Skeletal muscle tissue (tissue), 4 donors: Measurements from ENCODE around the gene SESN2. TPM values are rescaled to one million over a fixed set of nuclear protein-coding genes. Genes with fewer than 3 reads are reported as not detected.

Experiments
- H3K27ac ChIP-seq: one replicate; pipeline ENCODE4 v1.7.0; 2013; ENCODE audit warnings: mild to moderate bottlenecking, low read depth, low read length, inconsistent platforms
- H3K27me3 ChIP-seq, 3 donors: one replicate each; pipeline ENCODE4 v1.7.0; 2013; ENCODE audit warnings: low read length in 3 of 3; ENCODE audit not compliant: control insufficient read depth in 3 of 3, insufficient read depth in 3 of 3
- H3K36me3 ChIP-seq, 3 donors: one replicate each; pipeline ENCODE4 v1.7.0; 2013; ENCODE audit warnings: low read length in 3 of 3; ENCODE audit not compliant: control insufficient read depth in 3 of 3, insufficient read depth in 3 of 3
- H3K4me1 ChIP-seq, 3 donors: one replicate each; pipeline ENCODE4 v1.7.0; 2013; ENCODE audit warnings: low read length in 3 of 3, mild to moderate bottlenecking in 3 of 3; ENCODE audit not compliant: control insufficient read depth in 3 of 3, insufficient read depth in 3 of 3
- H3K4me3 ChIP-seq, 3 donors: one replicate each; pipeline ENCODE4 v1.7.0; 2013; ENCODE audit warnings: low read length in 3 of 3
- H3K9ac ChIP-seq, 3 donors: one replicate each; pipeline ENCODE4 v1.7.0; 2013; ENCODE audit warnings: low read length in 3 of 3, mild to moderate bottlenecking in 3 of 3, moderate library complexity in 2 of 3, low read depth in 1 of 3
- H3K9me3 ChIP-seq, 3 donors: one replicate each; pipeline ENCODE4 v1.7.0; 2013; ENCODE audit warnings: low read length in 3 of 3; ENCODE audit not compliant: control insufficient read depth in 3 of 3
- total RNA-seq: library from RNA; depleted of rRNA; stranded (reverse); fragments of >200 nt; gene quantifications from one replicate; pipeline ENCODE4 v1.2.3, GENCODE V29; 2014
- donor health status: Osteomylitis.

SESN2 gene
- total RNA-seq, 1 donor from 2014 or later, result 2.1 TPM

- Histone ChIP-seq H3K4me3 (peak overlapping the region; percentile 47 to 72 (median 52)), H3K4me1 (peaks cover 26 to 32% (median 31%) of the 10 kb centered on the region in 3 donors), H3K36me3 (no peaks in the 10 kb centered on the region), H3K9me3 (no peaks in the 10 kb centered on the region), H3K9ac (peak overlapping the region; percentile 63 to 86 (median 69)), H3K27ac (peak overlapping the region; percentile 83), H3K27me3 (no peaks in the 10 kb centered on the region)
These were observed 10.1 kb upstream of the SESN2 start for GRCh38 chr1:28249013-28249865.

- Histone ChIP-seq H3K36me3 (no peaks in the 10 kb centered on the region), H3K9me3 (no peaks in the 10 kb centered on the region), H3K4me1 (peaks cover 23 to 28% (median 28%) of the 10 kb centered on the region in 3 donors), H3K9ac (no peak overlapping the region), H3K4me3 (no peak overlapping the region), H3K27ac (peak overlapping the region; percentile 83), H3K27me3 (no peaks in the 10 kb centered on the region)
These were observed 9.4 kb upstream of the SESN2 start for GRCh38 chr1:28249866-28250295.

- H3K9ac ChIP-seq, result no peak overlapping the region
- no peak overlapping the region for H3K4me3 ChIP-seq
- H3K9me3 ChIP-seq, result no peaks in the 10 kb centered on the region
- no peak overlapping the region for H3K27ac ChIP-seq
- H3K36me3 ChIP-seq, result no peaks in the 10 kb centered on the region
- peaks cover 14 to 16% (median 14%) of the 10 kb centered on the region in 3 donors for H3K4me1 ChIP-seq
- H3K27me3 ChIP-seq, result no peaks in the 10 kb centered on the region
These were observed 3.0 kb upstream of the SESN2 start for GRCh38 chr1:28256197-28256827.

GRCh38 chr1:28257736-28258135 lies 1.6 kb upstream of the SESN2 start:
- Histone ChIP-seq H3K27me3 (no peaks in the 10 kb centered on the region), H3K9ac (no peak overlapping the region), H3K4me1 (peaks cover 19 to 22% (median 21%) of the 10 kb centered on the region in 3 donors), H3K4me3 (no peak overlapping the region), H3K36me3 (no peaks in the 10 kb centered on the region), H3K9me3 (no peaks in the 10 kb centered on the region), H3K27ac (no peak overlapping the region)

GRCh38 chr1:28258628-28259251 lies 578 bp upstream of the SESN2 start:
- Histone ChIP-seq H3K9me3 (no peaks in the 10 kb centered on the region), H3K4me1 (peaks cover 28 to 30% (median 30%) of the 10 kb centered on the region in 3 donors), H3K9ac (peak overlapping the region; percentile 19 to 57 (median 40)), H3K4me3 (peak overlapping the region; percentile 64 to 75 (median 71)), H3K27me3 (no peaks in the 10 kb centered on the region), H3K36me3 (no peaks in the 10 kb centered on the region), H3K27ac (peak overlapping the region; percentile 84)

- H3K4me3 ChIP-seq, result peak overlapping the region; percentile 75 to 88 (median 87)
- H3K36me3 ChIP-seq, result no peaks in the 10 kb centered on the region
- no peaks in the 10 kb centered on the region for H3K9me3 ChIP-seq
- H3K4me1 ChIP-seq, result peaks cover 29 to 33% (median 30%) of the 10 kb centered on the region in 3 donors
- peak overlapping the region; percentile 84 for H3K27ac ChIP-seq
- no peaks in the 10 kb centered on the region for H3K27me3 ChIP-seq
- H3K9ac ChIP-seq, result peak overlapping the region; percentile 83 to 93 (median 85)
These were observed 850 bp downstream of the SESN2 start for GRCh38 chr1:28259934-28260802.

GRCh38 chr1:28260803-28261174 lies 1.5 kb downstream of the SESN2 start:
- H3K4me1 ChIP-seq, result peaks cover 29 to 34% (median 30%) of the 10 kb centered on the region in 3 donors
- peak overlapping the region; percentile 75 to 88 (median 87) for H3K4me3 ChIP-seq
- H3K27me3 ChIP-seq, result no peaks in the 10 kb centered on the region
- H3K36me3 ChIP-seq, result no peaks in the 10 kb centered on the region
- H3K27ac ChIP-seq, result no peak overlapping the region
- H3K9ac ChIP-seq, result peak overlapping the region; percentile 43 to 93 (median 69)
- no peaks in the 10 kb centered on the region for H3K9me3 ChIP-seq

GRCh38 chr1:28264897-28265296 lies 5.6 kb downstream of the SESN2 start:
- Histone ChIP-seq H3K36me3 (no peaks in the 10 kb centered on the region), H3K27ac (no peak overlapping the region), H3K9ac (no peak overlapping the region), H3K4me3 (no peak overlapping the region), H3K4me1 (peaks cover 25 to 30% (median 26%) of the 10 kb centered on the region in 3 donors), H3K9me3 (no peaks in the 10 kb centered on the region), H3K27me3 (no peaks in the 10 kb centered on the region)

- H3K27me3 ChIP-seq, result no peaks in the 10 kb centered on the region
- H3K4me1 ChIP-seq, result peaks cover 24 to 30% (median 26%) of the 10 kb centered on the region in 3 donors
- no peaks in the 10 kb centered on the region for H3K9me3 ChIP-seq
- H3K9ac ChIP-seq, result no peak overlapping the region
- H3K4me3 ChIP-seq, result no peak overlapping the region
- H3K27ac ChIP-seq, result no peak overlapping the region
- H3K36me3 ChIP-seq, result no peaks in the 10 kb centered on the region
These were observed 6.3 kb downstream of the SESN2 start for GRCh38 chr1:28265577-28265976.
